ENCODE data around the gene C1RL. TPM values are rescaled to one million over a fixed set of nuclear protein-coding genes. Genes with fewer than 3 reads are reported as not detected.

C1RL gene
- total RNA-seq, 5 donors from 2014 or later (not counting 1 experiment from before 2014, with no cell fraction given): 18.1 to 36.6 (median 30.8) TPM

GRCh38 chr12:7046383-7047105 lies 62.5 kb downstream of the C1RL start:
- ATAC-seq (replicated peaks in 1 of 4) (no peak), DNase-seq (no peak)
- no peaks in the 10 kb centered on the region for H3K27me3 ChIP-seq (replicated peaks in 1 of 2; ENCODE audit: control insufficient read depth in 2 of 2, extremely low read depth in 1 of 2, insufficient read depth in 2 of 2, low read length in 1 of 2)
- no peak overlapping the region for H3K4me3 Mint-ChIP-seq
- peaks cover 0 to 2% of the 10 kb centered on the region in 2 donors for H3K27me3 Mint-ChIP-seq
- peaks cover 10 to 16% (median 16%) of the 10 kb centered on the region in 3 donors for H3K4me1 Mint-ChIP-seq
- ChIA-PET POLR2A (no interaction called here), CTCF (no interaction called here)
- peaks cover 5 to 9% of the 10 kb centered on the region in 2 experiments for H3K4me1 ChIP-seq (ENCODE audit: control insufficient read depth in 1 of 2, extremely low read depth in 1 of 2, insufficient read depth in 2 of 2, low read length in 2 of 2)
- no peaks in the 10 kb centered on the region for H3K36me3 ChIP-seq (ENCODE audit: control insufficient read depth in 2 of 2, extremely low read depth in 1 of 2, insufficient read depth in 1 of 2, low read length in 1 of 2)
- no peaks in the 10 kb centered on the region for H3K9me3 Mint-ChIP-seq
- H3K27ac Mint-ChIP-seq: no peak overlapping the region
- no peak overlapping the region for H3K27ac ChIP-seq (ENCODE audit: low read length)
- no peaks in the 10 kb centered on the region for H3K9me3 ChIP-seq
- H3K4me3 ChIP-seq (ENCODE audit: control insufficient read depth in 1 of 2, extremely low read depth in 1 of 2, low read length in 1 of 2): no peak overlapping the region
- no peaks in the 10 kb centered on the region for H3K36me3 Mint-ChIP-seq
- 83% methylated on average over 1 of the region's 5 CpGs for WGBS (ENCODE audit: insufficient coverage)

GRCh38 chr12:7045913-7046312 lies 63.1 kb downstream of the C1RL start:
- Histone ChIP-seq H3K27me3 (replicated peaks in 1 of 2; ENCODE audit: control insufficient read depth in 2 of 2, extremely low read depth in 1 of 2, insufficient read depth in 2 of 2, low read length in 1 of 2) (no peaks in the 10 kb centered on the region), H3K9me3 (no peaks in the 10 kb centered on the region), H3K4me1 (ENCODE audit: control insufficient read depth in 1 of 2, extremely low read depth in 1 of 2, insufficient read depth in 2 of 2, low read length in 2 of 2) (peaks cover 5 to 9% of the 10 kb centered on the region in 2 experiments), H3K27ac (ENCODE audit: low read length) (no peak overlapping the region), H3K36me3 (ENCODE audit: control insufficient read depth in 2 of 2, extremely low read depth in 1 of 2, insufficient read depth in 1 of 2, low read length in 1 of 2) (no peaks in the 10 kb centered on the region), H3K4me3 (ENCODE audit: control insufficient read depth in 1 of 2, extremely low read depth in 1 of 2, low read length in 1 of 2) (no peak overlapping the region)
- CTCF ChIA-PET: no interaction called here
- Mint-ChIP-seq H3K27ac (no peak overlapping the region), H3K9me3 (no peaks in the 10 kb centered on the region), H3K27me3 (no peaks in the 10 kb centered on the region), H3K4me3 (no peak overlapping the region), H3K4me1 (peaks cover 10 to 16% (median 16%) of the 10 kb centered on the region in 3 donors), H3K36me3 (no peaks in the 10 kb centered on the region)
- no peak for DNase-seq
- POLR2A ChIA-PET: no interaction called here
- 89% methylated on average over 8 of the region's 9 CpGs for WGBS (ENCODE audit: insufficient coverage)
- no peak for ATAC-seq (replicated peaks in 1 of 4)

Other genes with a start within 250 kb of the C1RL start
- gene TPI1, start 241.7 kb downstream of the C1RL start, total RNA-seq: 100 to 1,000 TPM; 132 to 208 (median 189) TPM
- gene SPSB2, start 235.9 kb downstream of the C1RL start, total RNA-seq: 10 to 100 TPM in 3 of 5 donors, 1 to 10 TPM in 2; 6.2 to 25.9 (median 21.8) TPM
- gene LRRC23, start 204.4 kb downstream of the C1RL start, total RNA-seq: 10 to 100 TPM in 2 of 5 donors, 1 to 10 TPM in 3; 8.7 to 13.6 (median 8.8) TPM
- gene ENO2, start 194.6 kb downstream of the C1RL start, total RNA-seq: 100 to 1,000 TPM in 4 of 5 donors, 10 to 100 TPM in 1; 87.2 to 176 (median 148) TPM
- 10 to 100 TPM; 34.7 to 44.3 (median 41.7) TPM for gene ATN1, start 181.3 kb downstream of the C1RL start, total RNA-seq
- gene RNU7-1, start 165.4 kb downstream of the C1RL start, total RNA-seq: not detected
- gene C12orf57, start 165.2 kb downstream of the C1RL start, total RNA-seq: 100 to 1,000 TPM; 256 to 466 (median 412) TPM
- gene PTPN6, start 157.9 kb downstream of the C1RL start, total RNA-seq: 100 to 1,000 TPM; 176 to 237 (median 224) TPM
- gene PHB2, start 138.6 kb downstream of the C1RL start, total RNA-seq: 100 to 1,000 TPM; 144 to 168 (median 154) TPM
- gene EMG1, start 138.3 kb downstream of the C1RL start, total RNA-seq: 10 to 100 TPM; 33.6 to 64.5 (median 58.7) TPM
- gene LPCAT3, start 90.7 kb downstream of the C1RL start, total RNA-seq: 10 to 100 TPM; 19.3 to 27.6 (median 22.6) TPM
- gene C1S, start 48.5 kb downstream of the C1RL start, total RNA-seq: 1 to 10 TPM; 1.5 to 5.0 (median 4.5) TPM
- gene C1R, start 16.8 kb downstream of the C1RL start, total RNA-seq: 1 to 10 TPM; 2.2 to 5.9 (median 3.6) TPM
- under 1 TPM in 3 of 5 donors, not detected in 2; 0.26 to 0.70 (median 0.59) TPM for gene RBP5, start 19.7 kb upstream of the C1RL start, total RNA-seq
- 10 to 100 TPM; 29.0 to 50.0 (median 41.5) TPM for gene CLSTN3, start 21.2 kb upstream of the C1RL start, total RNA-seq
- gene PEX5, start 80.5 kb upstream of the C1RL start, total RNA-seq: 10 to 100 TPM; 24.0 to 44.5 (median 31.1) TPM
- not detected for gene ACSM4, start 194.9 kb upstream of the C1RL start, total RNA-seq